Epithelial cell of esophagus (primary cell): ENCODE data around the gene CFTR.

Source experiments
- DNase-seq: peaks from one replicate; pipeline ENCODE4 v3.0.0; 2010; ENCODE audit warnings: low read depth
- H3K4me3 ChIP-seq: 2 replicates; pipeline ENCODE4 v1.5.1; 2011; ENCODE audit warnings: mild to moderate bottlenecking, low read length, control low read depth
- CTCF ChIP-seq: IDR thresholded peaks from 2 replicates; pipeline ENCODE4 v1.5.1; 2011; ENCODE audit warnings: low read depth, mild to moderate bottlenecking, low read length, control low read depth, inconsistent platforms; ENCODE audit not compliant: insufficient read depth; ENCODE audit errors: missing control alignments

The CFTR gene

GRCh38 chr7:117478836-117479224 is 995 bp upstream of the CFTR start:
- no peak for TF ChIP-seq CTCF
- H3K4me3 ChIP-seq, result peak overlapping the region; percentile 45
- peak; percentile 1 for DNase-seq

GRCh38 chr7:117480055-117480362 is 184 bp downstream of the CFTR start:
- TF ChIP-seq CTCF, result no peak
- H3K4me3 ChIP-seq, result peak overlapping the region; percentile 45
- no peak for DNase-seq

GRCh38 chr7:117480978-117481377 is 1.2 kb downstream of the CFTR start:
- DNase-seq, result no peak
- TF ChIP-seq CTCF, result no peak
- H3K4me3 ChIP-seq, result no peak overlapping the region

- peak; percentile 2 for DNase-seq
- no peak overlapping the region for H3K4me3 ChIP-seq
- TF ChIP-seq CTCF, result no peak
These were observed 5.3 kb downstream of the CFTR start for GRCh38 chr7:117485118-117485620.

GRCh38 chr7:117489016-117489415 is 9.2 kb downstream of the CFTR start:
- H3K4me3 ChIP-seq, result no peak overlapping the region
- DNase-seq, result no peak
- no peak for TF ChIP-seq CTCF

- DNase-seq, result no peak
- TF ChIP-seq CTCF, result no peak
- no peak overlapping the region for H3K4me3 ChIP-seq
These were observed 9.6 kb downstream of the CFTR start for GRCh38 chr7:117489430-117489829.

- TF ChIP-seq CTCF, result no peak
- no peak for DNase-seq
- H3K4me3 ChIP-seq, result no peak overlapping the region
These were observed 10.1 kb downstream of the CFTR start for GRCh38 chr7:117489911-117490310.
